Hypothalamus (tissue), 51 donors: ENCODE data around the gene EYS.
"Not testable (repeated sequence)": the region's sequence is repeated elsewhere in the genome, so short reads cannot be mapped to it uniquely, and the experiment has no call there.

Experiments used
- DNase-seq, 51 donors: peaks; one replicate each; lab custom pipeline; 2025; lab: John Stamatoyannopoulos, UW

EYS gene

DNA sequence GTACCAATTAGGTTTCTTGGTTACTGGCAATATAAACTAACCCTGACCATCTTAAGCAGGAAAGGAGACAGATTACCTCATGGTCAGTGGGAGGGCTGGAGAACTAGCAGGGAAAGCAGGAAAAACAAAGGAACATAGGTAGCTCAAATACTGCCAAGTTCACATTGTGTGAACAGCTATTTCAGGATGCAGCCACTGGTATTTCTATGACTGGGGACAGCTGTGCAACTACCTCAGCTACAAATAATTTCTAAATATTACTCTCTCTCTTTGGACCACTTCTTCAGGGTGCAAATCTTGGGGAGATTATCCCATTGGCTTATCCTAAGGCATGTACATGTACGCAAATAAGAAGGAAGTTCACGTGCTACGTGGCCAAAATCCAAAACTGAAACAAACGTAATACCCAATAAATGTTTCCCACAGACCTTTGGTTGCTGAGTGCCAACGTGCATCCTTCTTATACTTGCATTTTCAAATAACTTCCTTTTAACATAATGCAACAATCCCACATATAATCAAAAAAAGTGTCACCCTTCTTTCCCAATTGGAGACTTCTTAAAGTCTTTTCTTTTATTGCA lies 1890.5 kb downstream of the EYS start:
- no peak for DNase-seq

GRCh38 chr6:63814459-63814858 lies 1892.6 kb downstream of the EYS start:
- no peak for DNase-seq

DNA sequence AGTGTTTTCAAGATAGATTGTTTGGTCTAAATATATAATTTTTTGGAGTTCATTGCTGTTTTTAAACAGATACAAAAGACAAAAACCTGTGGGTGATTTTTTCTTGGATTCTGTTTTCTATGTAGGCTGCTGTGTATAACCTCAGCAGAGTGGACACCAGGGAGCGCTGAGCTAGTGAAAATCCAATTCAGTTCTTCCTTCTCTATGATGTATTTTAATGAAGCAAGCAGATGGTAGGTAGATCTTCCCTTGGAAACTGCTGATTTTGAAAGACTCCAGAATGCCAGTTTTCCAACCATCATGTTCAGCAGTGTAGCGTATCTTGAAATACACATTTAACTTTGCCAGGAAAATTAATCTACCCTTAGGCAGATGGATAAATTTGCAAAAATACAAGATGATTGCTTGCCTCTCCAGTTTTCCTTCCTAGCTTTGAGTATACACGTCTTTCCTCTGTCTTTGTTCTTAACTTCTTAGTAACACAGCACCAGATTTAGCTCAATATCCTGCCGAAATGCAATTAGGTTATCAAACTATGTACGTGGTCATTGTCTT lies 1893.4 kb downstream of the EYS start:
- no peak for DNase-seq

DNA sequence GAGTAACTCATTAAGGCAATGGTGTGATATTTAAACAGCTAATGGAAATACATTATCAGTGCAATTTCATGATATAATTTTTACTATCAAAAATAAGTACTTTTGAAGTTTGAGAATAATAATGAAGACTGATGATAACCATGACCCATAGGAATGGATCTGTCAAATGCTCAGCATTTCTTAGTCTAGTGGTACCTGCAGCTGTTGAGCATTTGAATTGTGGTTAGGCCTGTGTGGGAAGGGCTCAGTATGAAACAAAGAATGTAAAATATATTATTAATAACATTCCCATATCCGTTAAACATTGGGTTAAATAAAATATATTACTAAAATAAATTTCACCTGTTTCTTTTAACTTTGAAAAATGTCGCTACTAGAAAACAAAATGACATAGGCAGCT lies 1898.5 kb downstream of the EYS start:
- DNase-seq: no peak

- DNase-seq: no peak
These were observed 1900.0 kb downstream of the EYS start for GRCh38 chr6:63807056-63807455.

DNA sequence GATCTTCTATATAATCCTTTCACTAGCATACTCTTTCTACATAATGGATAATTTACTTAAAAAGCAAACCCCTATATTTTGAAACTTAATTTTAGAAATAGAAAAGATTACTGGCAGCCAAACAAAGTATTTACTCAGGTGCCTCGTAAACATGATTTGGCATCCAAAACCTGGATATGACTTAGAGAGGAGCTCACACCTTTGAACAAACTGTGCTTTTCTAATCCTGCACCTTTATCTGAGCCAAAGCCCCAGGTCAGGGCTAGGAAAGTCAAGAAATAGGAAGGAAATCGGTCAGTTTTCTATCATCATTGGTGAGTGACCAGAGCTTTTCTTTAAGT lies 1900.5 kb downstream of the EYS start:
- DNase-seq: no peak

DNA sequence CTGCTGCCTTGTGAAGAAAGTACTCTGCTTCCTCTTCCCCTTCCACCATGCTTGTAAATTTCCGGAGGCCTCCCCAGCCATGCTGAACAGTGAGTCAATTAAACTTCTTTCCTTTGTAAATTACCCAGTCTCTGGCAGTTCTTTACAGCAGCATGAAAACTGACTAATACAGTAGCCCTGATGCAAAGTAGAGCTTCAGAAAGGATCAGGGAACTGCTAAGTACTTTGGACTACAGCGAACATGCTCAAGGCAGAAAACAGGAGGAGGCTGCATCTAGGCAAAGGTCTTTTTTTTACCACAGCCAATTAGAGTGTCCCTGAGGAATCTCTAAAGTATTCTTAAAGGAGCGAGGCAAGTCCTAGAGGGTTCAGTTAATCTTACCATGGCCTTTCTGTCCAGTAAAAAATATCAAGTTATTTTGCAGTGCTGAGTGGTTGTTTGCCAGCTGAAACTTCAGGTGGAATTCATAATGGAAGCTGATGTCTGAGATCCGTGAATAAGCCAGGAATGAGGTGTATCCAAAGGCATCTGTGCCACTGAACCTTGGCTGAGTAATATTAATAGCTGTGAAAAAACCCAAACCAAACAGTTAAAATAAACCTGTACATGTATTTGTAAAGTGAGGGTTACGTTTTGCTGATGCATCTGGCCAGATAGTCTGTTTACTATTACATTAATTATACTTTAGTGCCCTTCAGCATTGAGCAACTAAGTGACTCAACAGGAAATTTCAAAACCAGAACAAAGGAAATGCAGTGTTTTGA lies 1901.0 kb downstream of the EYS start:
- no peak for DNase-seq

- DNase-seq: no peak
These were observed 1901.7 kb downstream of the EYS start for GRCh38 chr6:63805345-63805744.

DNA sequence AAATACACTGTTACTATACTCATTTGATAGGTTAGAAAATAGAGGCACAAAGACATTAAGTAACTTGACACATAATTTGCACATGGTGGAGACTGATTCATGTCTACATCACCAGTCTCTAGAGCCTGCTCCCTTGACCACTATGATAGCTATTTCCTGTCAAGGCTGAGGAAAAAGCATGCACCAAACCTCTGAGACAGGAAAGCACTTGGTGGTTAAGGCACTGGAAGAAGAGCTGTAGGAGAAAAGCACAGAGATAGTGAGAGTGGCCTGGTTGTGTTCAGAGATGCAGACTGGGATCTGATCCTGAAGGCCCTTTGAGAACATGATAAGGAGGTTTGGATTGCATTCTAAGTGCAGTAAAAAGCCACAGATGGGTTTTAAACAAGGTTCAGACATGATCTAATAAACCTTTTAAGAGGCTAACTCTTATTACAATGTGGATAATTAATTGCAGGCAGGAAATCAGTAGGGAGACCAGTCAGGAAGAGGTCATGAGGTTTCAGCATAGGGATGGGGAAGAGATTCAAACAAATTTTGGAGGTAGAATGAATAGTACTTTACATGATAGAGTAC lies 1902.6 kb downstream of the EYS start:
- DNase-seq: no peak

GRCh38 chr6:63803371-63803770 lies 1903.7 kb downstream of the EYS start:
- peak in 9 of 51 donors; percentile 7 to 54 (median 13) for DNase-seq

GRCh38 chr6:63802606-63803206 lies 1904.3 kb downstream of the EYS start:
- DNase-seq: peak in 2 of 51 donors; percentile 2 to 7

DNA sequence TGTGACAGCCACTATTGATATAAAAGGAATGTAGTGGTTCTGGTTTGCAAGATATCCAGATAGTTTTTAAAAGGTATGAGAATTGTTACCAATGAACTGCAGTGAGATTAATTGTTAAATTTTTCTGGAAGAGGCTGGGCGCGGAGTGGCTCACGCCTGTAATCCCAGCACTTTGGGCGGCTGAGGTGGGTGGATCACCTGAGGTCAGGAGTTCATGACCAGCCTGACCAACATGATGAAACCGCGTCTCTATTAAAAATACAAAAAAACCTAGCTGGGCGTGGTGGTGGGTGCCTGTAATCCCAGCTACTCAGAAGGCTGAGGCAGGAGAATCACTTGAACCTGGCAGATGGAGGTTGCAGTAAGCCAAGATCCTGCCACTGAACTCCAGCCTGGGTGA lies 1906.6 kb downstream of the EYS start:
- DNase-seq: not testable (repeated sequence)

- DNase-seq: no peak
These were observed 1907.2 kb downstream of the EYS start for GRCh38 chr6:63799813-63800212.

DNA sequence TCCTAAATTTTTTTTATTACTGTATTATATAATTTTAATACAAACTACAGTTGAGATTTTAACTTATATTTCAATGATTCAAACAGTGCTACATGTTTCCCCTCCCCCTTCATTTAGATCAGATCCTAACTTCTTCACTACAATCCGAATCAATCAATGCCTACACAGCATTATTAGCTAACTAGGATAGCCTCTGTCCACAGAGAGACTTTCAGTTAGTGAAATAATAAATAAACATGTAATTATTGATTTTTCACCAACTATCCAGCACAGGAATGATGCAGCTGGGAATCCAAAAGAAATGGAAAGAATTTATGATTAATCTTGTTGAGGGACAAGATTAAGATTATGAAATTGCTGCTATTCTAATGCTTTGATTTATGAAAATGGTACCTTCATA lies 1907.7 kb downstream of the EYS start:
- no peak for DNase-seq

- no peak for DNase-seq
These were observed 1908.6 kb downstream of the EYS start for GRCh38 chr6:63798378-63798777.

- DNase-seq: no peak
These were observed 1909.3 kb downstream of the EYS start for GRCh38 chr6:63797721-63798120.

- DNase-seq: no peak
These were observed 1911.2 kb downstream of the EYS start for GRCh38 chr6:63795826-63796225.

GRCh38 chr6:63795006-63795405 lies 1912.0 kb downstream of the EYS start:
- DNase-seq: no peak

DNA sequence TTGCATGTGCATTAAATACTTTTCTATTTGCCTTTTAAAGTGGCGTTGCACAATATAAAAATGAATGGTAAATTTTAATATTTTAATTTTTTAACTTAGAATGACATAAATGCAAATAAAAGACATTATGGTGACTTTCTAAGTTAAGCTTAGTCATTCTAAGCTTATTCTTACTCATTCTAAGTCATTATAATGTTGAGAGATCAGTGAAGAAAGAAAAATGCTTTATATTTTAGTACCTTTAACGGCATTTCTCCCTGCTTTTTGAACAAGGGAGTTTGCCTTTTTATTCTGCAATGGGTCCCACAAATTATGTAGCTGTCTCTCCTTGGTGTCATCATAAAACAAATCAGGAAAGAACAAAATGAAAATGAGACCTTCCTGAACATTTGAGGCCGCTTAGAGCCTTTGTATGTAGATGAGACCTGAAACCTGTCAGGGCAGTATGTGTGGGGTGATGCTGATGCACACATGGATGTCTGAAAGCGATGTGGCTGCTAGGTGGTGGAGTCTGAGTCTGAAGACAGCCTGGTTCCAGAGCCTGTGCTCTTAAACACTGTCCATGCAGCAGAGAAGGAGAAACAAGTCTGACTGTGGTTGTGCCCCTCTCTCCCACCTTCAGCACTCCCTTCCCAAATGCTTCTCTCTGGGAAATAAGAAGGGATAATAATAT lies 1913.4 kb downstream of the EYS start:
- DNase-seq: no peak

GRCh38 chr6:63792736-63793464 lies 1914.1 kb downstream of the EYS start:
- DNase-seq: no peak
